HG03064 (cell line): ENCODE data around the gene TRPC4.

Source experiments
- ATAC-seq: cut with Tn5 transposase; IDR thresholded peaks from one replicate; pipeline ENCODE4 v1.9.1; 2021; ENCODE audit warnings: low read depth; ENCODE audit not compliant: unreplicated experiment

Gene TRPC4

GRCh38 chr13:37869756-37870488 lies at the start of gene TRPC4:
TSS of gene TRPC4 (minus strand) at chr13:37869772. CDS start at chr13:37783333, 86,439 bp downstream.
- no peak for ATAC-seq

GRCh38 chr13:37918751-37919150 lies 49.2 kb upstream of the TRPC4 start:
- ATAC-seq, result no peak

GRCh38 chr13:37918116-37918714 lies 48.6 kb upstream of the TRPC4 start:
- no peak for ATAC-seq

GRCh38 chr13:37914781-37915391 lies 45.3 kb upstream of the TRPC4 start:
- ATAC-seq, result no peak

GRCh38 chr13:37910790-37911189 lies 41.2 kb upstream of the TRPC4 start:
- no peak for ATAC-seq

DNA sequence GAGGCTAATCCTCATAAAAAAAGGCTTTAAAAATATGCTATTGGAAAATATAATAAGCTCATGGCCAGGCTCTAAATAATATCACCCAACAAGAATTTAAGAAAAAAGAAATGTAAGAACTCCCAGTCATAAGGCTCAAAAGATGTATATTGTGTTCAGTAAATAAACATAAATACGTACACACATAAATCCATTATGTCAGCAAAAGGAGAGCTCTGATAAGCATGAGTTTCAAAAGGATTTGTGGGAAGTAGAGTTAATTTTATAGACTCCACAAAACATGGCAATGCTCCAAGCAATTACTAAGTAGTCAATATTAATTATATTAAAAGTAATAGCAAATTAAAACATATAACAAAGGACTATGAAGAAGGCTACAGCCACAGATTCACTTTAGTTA lies 37.3 kb upstream of the TRPC4 start:
- ATAC-seq, result no peak

GRCh38 chr13:37905736-37906135 lies 36.2 kb upstream of the TRPC4 start:
- no peak for ATAC-seq

DNA sequence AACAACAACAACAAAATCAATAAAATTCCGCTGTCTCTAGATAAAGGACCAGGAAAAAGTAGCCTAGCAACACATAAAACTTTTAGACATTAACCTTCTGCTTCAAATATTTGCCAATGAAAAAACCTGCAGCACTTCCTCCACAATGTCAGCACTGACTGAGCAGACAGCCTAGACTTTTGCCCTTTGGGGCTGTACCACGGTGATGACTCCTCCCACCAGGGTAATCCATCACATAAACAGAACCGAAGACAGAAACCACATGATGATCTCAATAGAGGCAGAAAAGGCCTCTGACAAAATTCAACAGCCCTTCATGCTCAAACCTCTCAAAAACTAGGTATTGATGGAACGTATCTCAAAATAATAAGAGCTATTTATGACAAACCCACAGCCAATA lies 30.2 kb upstream of the TRPC4 start:
- no peak for ATAC-seq

- no peak for ATAC-seq
These were observed 23.7 kb upstream of the TRPC4 start for GRCh38 chr13:37893321-37893720.

DNA sequence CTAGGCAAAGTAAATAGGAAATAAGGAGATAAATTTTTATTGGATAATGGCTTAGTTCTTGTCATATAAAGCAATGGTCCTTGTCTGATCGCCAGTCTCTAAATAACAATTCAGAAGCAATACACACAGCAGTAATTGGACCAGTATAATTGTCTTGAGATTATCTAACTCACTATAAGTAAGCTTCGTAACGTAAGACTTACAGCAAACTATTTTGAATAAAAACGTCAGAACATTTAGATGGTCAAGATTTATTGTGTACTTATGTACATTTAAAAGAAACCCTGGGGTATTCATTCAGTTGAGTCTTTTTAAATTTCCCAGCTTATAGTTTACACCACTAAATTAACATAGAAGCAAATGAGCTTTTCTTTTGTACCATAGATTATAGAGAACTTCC lies 20.2 kb upstream of the TRPC4 start:
- ATAC-seq, result no peak

DNA sequence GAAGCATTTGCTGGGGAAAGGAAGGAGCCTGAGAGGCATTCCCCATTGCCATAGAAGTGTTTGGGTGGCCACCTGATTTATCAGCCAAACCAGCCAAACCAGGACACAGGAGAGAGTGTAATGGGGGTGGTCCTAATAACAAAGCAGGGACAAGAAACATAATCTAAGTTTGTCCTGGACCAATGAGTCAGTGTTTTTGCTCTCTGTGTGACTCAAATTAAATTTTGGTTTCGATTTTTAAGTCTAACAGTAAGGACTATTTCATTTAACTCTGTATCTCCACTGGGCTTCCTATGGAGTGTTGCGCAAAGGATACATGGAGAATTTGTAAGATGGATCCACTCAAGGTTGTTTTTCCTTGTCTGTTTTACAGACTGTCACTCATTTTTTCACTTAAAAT lies 19.5 kb upstream of the TRPC4 start:
- no peak for ATAC-seq

DNA sequence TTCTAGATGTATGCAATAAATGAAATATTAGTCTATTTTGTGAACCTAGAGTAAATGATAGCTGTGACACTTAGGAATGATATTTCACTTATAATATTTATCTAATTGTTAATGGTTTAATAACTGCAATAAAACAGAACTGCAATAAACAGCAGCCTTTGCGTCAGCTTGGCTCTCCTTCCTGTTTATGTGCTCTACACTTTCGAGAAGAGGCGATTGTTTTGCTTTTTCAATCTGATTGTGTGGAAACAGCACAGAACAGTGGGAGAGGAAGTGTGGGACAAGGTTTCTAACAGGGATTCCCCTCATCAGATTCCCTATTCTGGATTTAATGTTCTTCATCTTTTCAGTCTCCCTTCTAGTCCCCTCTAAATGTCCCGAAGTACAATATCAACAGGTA lies 17.3 kb upstream of the TRPC4 start:
- ATAC-seq, result no peak

GRCh38 chr13:37884674-37885073 lies 15.1 kb upstream of the TRPC4 start:
- ATAC-seq, result no peak

DNA sequence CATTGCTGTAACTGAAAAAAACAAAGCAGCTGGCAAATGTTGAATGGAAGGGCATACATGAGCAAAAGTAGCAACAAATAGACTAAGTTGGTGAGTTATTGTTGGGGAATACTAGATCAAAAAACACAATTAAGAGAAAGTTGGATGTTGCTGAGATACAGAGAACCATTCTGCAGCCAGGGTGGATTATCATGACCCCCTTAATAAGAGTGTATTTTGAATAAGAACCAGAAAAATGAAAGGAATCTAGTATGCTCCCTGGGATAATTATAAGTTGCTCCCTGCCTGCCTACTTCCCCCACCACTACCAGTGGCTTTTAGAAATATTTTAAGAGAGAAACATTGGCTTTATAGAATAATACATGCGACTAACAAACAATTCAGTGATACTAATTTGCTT lies 14.5 kb upstream of the TRPC4 start:
- no peak for ATAC-seq

GRCh38 chr13:37878921-37879320 lies 9.3 kb upstream of the TRPC4 start:
- no peak for ATAC-seq

- ATAC-seq, result no peak
These were observed 8.9 kb upstream of the TRPC4 start for GRCh38 chr13:37878496-37878895.

GRCh38 chr13:37870895-37871550 lies 1.5 kb upstream of the TRPC4 start:
- no peak for ATAC-seq

DNA sequence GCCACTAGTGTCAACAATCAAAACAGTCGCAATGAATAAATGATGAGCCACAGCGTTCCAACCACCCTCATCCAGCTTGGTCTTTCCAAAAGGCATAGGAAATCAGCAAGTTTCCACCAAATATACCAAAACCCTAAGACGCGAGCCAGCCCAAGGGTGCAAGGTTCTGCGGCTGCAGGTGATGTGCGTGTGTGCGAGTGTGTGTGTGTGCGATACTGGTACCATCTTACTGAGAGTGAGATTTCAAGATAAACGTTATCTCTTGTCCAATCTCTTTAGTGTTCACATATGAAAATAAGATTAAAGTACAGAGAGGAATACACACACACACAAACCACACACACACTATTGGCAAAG lies 895 bp upstream of the TRPC4 start:
- no peak for ATAC-seq

DNA sequence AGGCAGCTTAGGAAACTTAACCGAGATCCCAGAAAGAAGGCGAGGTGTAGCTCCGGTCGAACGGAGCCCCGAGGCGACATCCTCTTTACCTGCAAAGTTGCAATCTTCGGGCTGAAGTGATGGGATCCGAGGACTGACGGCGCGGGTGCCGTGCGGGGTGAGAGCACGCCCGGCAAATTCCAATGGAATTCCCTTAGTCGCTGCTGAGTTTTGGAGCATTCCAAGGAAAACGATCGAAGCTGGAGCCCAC lies 141 bp downstream of the TRPC4 start:
- no peak for ATAC-seq

DNA sequence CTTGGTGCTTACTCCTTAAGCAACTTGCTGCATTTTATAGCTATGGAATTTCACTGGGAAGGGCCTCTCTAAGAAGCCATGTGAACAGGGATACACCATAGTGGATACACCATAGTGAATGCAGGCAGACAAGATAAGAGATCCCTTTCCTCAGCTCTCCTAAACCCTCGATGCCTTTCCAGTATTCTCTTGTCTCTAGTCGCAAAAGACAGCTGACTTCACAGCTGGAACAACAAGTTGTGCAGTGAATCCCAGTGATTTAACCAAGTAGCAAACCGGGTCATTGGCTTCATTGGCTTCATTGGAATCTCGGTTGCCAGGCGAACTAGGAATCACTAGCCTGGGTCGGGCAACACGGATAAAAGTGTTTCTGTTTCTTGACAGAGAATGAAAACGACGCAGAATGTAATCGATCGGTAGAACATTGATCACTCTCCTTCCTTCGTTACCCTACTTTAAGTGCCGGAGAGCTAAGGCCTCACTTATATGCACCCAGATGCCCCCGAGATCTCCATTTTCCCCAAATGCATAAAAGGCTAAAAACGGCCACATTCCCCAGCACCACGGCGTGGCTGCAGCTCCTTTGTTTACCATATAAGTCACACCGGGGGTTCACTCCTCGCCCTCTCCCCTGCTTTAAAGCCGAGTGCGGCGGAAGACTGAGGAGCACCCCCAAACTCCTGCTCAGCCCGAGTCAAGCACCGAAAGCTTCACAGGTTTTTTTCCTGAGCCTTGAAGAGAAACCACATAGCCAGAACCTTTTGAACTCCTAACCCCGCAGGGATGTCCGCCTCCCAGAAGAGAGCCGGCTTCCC lies 674 bp downstream of the TRPC4 start:
- no peak for ATAC-seq

- ATAC-seq, result no peak
These were observed 5.9 kb downstream of the TRPC4 start for GRCh38 chr13:37863708-37864107.
